Right ventricle myocardium superior (tissue), 1 donor: ENCODE data around the gene TMEM209. TPM values are rescaled to one million over a fixed set of nuclear protein-coding genes. Genes with fewer than 3 reads are reported as not detected.

Experiments
- total RNA-seq: library from RNA; stranded (reverse); fragmentation: NEBNext Ultra II Directional; extraction: Animal tissue kit (Norgen Biotek cat#: 25700); gene quantifications from one replicate; pipeline ENCODE4 v1.2.1, GENCODE V29; 2021
- donor health status: DM: no; HTN: yes; CAD: no; lungs with severe emphysema.

Gene TMEM209
- total RNA-seq, 1 donor from 2014 or later = 6.2 TPM

Other genes with a start within 250 kb of the TMEM209 start
- gene ZC3HC1, start 154.0 kb downstream of the TMEM209 start, total RNA-seq = 15.7 TPM
- gene KLHDC10, start 134.9 kb downstream of the TMEM209 start, total RNA-seq = 24.1 TPM
- gene SSMEM1, start 2.5 kb upstream of the TMEM209 start, total RNA-seq = not detected
- gene CPA2, start 61.5 kb upstream of the TMEM209 start, total RNA-seq = not detected
- not detected for gene CPA4, start 87.8 kb upstream of the TMEM209 start, total RNA-seq
- not detected for gene CPA5, start 139.4 kb upstream of the TMEM209 start, total RNA-seq
- not detected for gene CPA1, start 175.1 kb upstream of the TMEM209 start, total RNA-seq
- gene CEP41, start 235.6 kb upstream of the TMEM209 start, total RNA-seq = 4.2 TPM